CD4-positive, CD25-positive, alpha-beta regulatory T cell (primary cell): ENCODE results near the gene AP4B1. TPM values are rescaled to one million over a fixed set of nuclear protein-coding genes. Genes with fewer than 3 reads are reported as not detected.
"Not testable (repeated sequence)": the region's sequence is repeated elsewhere in the genome, so short reads cannot be mapped to it uniquely, and the experiment has no call there.

Source experiments
- ATAC-seq, 2 donors: fragments of 150-1000 bp; cut with Tn5 transposase; one replicate each; pipeline ENCODE4 v1.10.0; 2021; ENCODE audit warnings: low read depth in 2 of 2, moderate number of reproducible peaks in 2 of 2, moderate library complexity in 1 of 2
- DNase-seq, 3 donors: peaks; one replicate each; pipeline versions ENCODE4 v3.0.0 to v3.0.0-alpha.2; 2012 to 2022; ENCODE audit warnings: mixed read lengths in 1 of 3
- H3K27ac ChIP-seq: one replicate; pipeline ENCODE4 v1.7.0; 2013; ENCODE audit warnings: mild to moderate bottlenecking, low read length; ENCODE audit not compliant: insufficient read depth, poor library complexity, severe bottlenecking
- H3K27me3 ChIP-seq: one replicate; pipeline ENCODE4 v1.7.0; 2013; ENCODE audit warnings: low read length; ENCODE audit not compliant: control insufficient read depth, insufficient read depth
- H3K36me3 ChIP-seq: one replicate; pipeline ENCODE4 v1.7.0; 2013; ENCODE audit warnings: mild to moderate bottlenecking, low read length, moderate library complexity; ENCODE audit not compliant: control insufficient read depth, insufficient read depth
- H3K4me1 ChIP-seq: 2 replicates; pipeline ENCODE4 v1.7.0; 2013; ENCODE audit warnings: mild to moderate bottlenecking, low read length; ENCODE audit not compliant: insufficient read depth, control insufficient read depth, poor library complexity, severe bottlenecking
- H3K4me3 ChIP-seq: one replicate; pipeline ENCODE4 v1.7.0; 2013; ENCODE audit warnings: low read depth, mild to moderate bottlenecking, low read length, moderate library complexity
- H3K9me3 ChIP-seq, 2 experiments: 1 replicate in 1 of 2; 2 replicates in 1 of 2; pipeline ENCODE4 v1.7.0; 2013; ENCODE audit warnings: low read length in 2 of 2, mild to moderate bottlenecking in 1 of 2, moderate library complexity in 1 of 2; ENCODE audit not compliant: control insufficient read depth in 2 of 2
- H3K27ac Mint-ChIP-seq, 3 donors: one replicate each; pipeline ENCODE4 v1.8.0; 2020 to 2022; ENCODE audit warnings: mild to moderate bottlenecking in 3 of 3, mixed read lengths in 3 of 3, moderate library complexity in 2 of 3
- H3K27me3 Mint-ChIP-seq: one replicate; pipeline ENCODE4 v1.8.0; 2022; ENCODE audit warnings: mild to moderate bottlenecking, mixed read lengths
- H3K36me3 Mint-ChIP-seq: one replicate; pipeline ENCODE4 v1.8.0; 2020; ENCODE audit warnings: mixed read lengths
- H3K4me1 Mint-ChIP-seq, 4 donors: one replicate each; pipeline ENCODE4 v1.8.0; 2020 to 2022; ENCODE audit warnings: mixed read lengths in 4 of 4, mild to moderate bottlenecking in 1 of 4
- H3K4me3 Mint-ChIP-seq, 4 donors: one replicate each; pipeline ENCODE4 v1.8.0; 2020 to 2022; ENCODE audit warnings: mild to moderate bottlenecking in 4 of 4, mixed read lengths in 4 of 4, moderate library complexity in 3 of 4
- H3K9me3 Mint-ChIP-seq, 7 donors: one replicate each; pipeline ENCODE4 v1.8.0; 2020 to 2022; ENCODE audit warnings: mixed read lengths in 7 of 7, mild to moderate bottlenecking in 3 of 7, moderate library complexity in 2 of 7
- polyA plus RNA-seq, 4 donors: library from polyadenylated mRNA; unstranded; fragments of 300-500 nt; fragmentation: Illumina TruSeq; gene quantifications; one replicate each; pipeline ENCODE4 v1.2.3, GENCODE V29; 2021
- total RNA-seq: library from RNA; stranded (reverse); gene quantifications from one replicate; pipeline ENCODE4 v1.2.3, GENCODE V29; 2022

Gene AP4B1
- total and polyA plus RNA-seq, 5 donors from 2014 or later = 12.9 to 53.6 (median 15.9) TPM

DNA sequence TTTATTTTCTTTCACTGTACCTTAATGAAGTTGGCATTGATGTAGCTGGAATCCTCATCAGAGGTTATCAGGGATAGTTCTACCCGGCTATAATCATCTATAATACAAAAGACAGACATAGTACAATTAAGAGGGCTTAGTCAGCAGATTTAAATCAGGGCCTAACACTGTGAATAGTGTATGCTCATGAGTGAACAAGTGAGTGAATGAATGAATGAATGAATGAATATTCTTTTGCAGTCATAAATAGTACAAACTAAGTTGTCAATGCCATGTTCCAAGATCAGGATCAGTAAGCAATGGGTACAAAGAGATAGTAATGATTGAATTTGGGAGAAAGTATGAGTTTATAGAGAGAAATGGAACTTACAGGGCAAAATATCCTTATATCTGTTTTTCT, 45.6 kb downstream of the AP4B1 start:
- no peak for ATAC-seq
- H3K4me1 Mint-ChIP-seq = peaks cover 37 to 42% (median 38%) of the 10 kb centered on the region in 4 donors
- H3K27ac ChIP-seq = no peak overlapping the region
- H3K36me3 Mint-ChIP-seq = peaks cover 45% of the 10 kb centered on the region
- no peaks in the 10 kb centered on the region for H3K27me3 Mint-ChIP-seq
- H3K36me3 ChIP-seq = peaks cover 51% of the 10 kb centered on the region
- H3K27me3 ChIP-seq = no peaks in the 10 kb centered on the region
- no peak for DNase-seq
- H3K4me1 ChIP-seq = peaks cover 23% of the 10 kb centered on the region
- peak overlapping the region; percentile 17 to 79 (median 50) for H3K27ac Mint-ChIP-seq
- H3K4me3 ChIP-seq = no peak overlapping the region
- no peaks in the 10 kb centered on the region for H3K9me3 ChIP-seq
- H3K9me3 Mint-ChIP-seq = no peaks in the 10 kb centered on the region
- no peak overlapping the region for H3K4me3 Mint-ChIP-seq

DNA sequence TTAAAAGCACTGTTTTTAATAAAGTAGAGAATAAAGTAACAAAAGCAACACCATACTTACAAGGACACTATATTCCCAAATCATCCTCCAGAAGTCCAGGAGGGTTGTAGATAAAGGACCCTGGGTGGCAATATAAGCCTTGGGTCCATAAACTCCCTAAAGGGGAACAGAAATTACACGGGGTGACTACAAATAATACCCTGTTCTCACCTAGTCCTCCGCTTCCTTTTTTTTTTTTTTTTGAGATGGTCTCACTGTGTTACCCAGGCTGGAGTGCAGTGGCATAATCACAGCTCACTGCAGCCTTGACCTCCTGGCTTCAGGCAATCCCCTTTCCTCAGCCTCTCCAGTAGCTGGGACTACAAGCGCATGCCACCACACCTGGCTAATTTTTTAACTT, 46.2 kb downstream of the AP4B1 start:
- H3K27ac ChIP-seq = no peak overlapping the region
- no peak overlapping the region for H3K4me3 ChIP-seq
- ATAC-seq = no peak
- Mint-ChIP-seq H3K36me3 (peaks cover 45% of the 10 kb centered on the region), H3K4me3 (no peak overlapping the region), H3K27ac (peak overlapping the region in 2 of 3 donors; percentile 50 to 79), H3K4me1 (peaks cover 35 to 38% (median 36%) of the 10 kb centered on the region in 4 donors), H3K27me3 (no peaks in the 10 kb centered on the region), H3K9me3 (no peaks in the 10 kb centered on the region)
- H3K9me3 ChIP-seq = no peaks in the 10 kb centered on the region
- peaks cover 21% of the 10 kb centered on the region for H3K4me1 ChIP-seq
- no peak for DNase-seq
- peaks cover 49% of the 10 kb centered on the region for H3K36me3 ChIP-seq
- no peaks in the 10 kb centered on the region for H3K27me3 ChIP-seq

DNA sequence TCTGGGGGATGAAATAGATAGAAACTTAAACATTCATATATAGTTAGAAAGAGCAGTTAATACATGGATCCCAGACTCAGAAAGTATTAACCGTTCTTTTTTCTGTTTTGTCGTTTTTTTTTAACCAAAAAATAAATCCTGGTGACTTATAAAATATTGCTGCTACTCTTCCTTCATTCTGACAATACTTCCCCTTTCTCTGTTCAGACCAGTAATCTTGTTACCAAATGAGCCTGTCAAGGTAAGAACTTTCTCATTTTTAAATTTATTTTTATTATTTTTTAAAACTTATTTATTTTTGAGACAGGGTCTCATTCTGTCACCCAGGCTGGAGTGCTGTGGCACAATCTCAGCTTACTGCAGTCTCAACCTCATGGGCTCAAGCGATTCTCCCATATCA, 46.8 kb downstream of the AP4B1 start:
- Mint-ChIP-seq H3K4me3 (no peak overlapping the region), H3K36me3 (peaks cover 41% of the 10 kb centered on the region), H3K4me1 (peaks cover 30 to 33% (median 32%) of the 10 kb centered on the region in 4 donors), H3K27me3 (no peaks in the 10 kb centered on the region), H3K27ac (peak overlapping the region in 1 of 3 donors; percentile 23), H3K9me3 (no peaks in the 10 kb centered on the region)
- Histone ChIP-seq H3K9me3 (no peaks in the 10 kb centered on the region), H3K27me3 (no peaks in the 10 kb centered on the region), H3K27ac (peak overlapping the region; percentile 21), H3K36me3 (peaks cover 46% of the 10 kb centered on the region), H3K4me3 (no peak overlapping the region), H3K4me1 (peaks cover 21% of the 10 kb centered on the region)
- no peak for ATAC-seq
- no peak for DNase-seq

DNA sequence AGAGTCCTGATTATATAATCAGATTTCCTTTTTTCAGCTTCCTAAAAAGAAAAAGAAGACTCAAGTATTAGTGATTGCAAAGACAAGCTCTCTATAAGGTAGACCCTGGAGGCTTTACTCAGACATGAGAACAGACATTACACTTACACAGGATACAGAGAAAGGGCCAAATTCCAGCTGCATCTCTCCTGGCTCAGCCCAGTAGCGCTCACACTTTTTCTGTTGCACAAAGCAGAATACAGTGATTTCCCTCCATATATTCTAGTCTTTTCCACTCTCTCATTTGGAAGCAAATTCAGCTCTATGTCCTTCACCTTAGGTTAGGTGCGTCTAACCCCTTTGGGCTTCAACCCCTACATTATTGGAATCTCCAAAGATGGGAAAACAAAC, 48.2 kb downstream of the AP4B1 start:
- peaks cover 32% of the 10 kb centered on the region for H3K36me3 Mint-ChIP-seq
- Histone ChIP-seq H3K9me3 (no peaks in the 10 kb centered on the region), H3K4me3 (no peak overlapping the region), H3K36me3 (peaks cover 52% of the 10 kb centered on the region), H3K27ac (no peak overlapping the region), H3K27me3 (no peaks in the 10 kb centered on the region), H3K4me1 (peaks cover 21% of the 10 kb centered on the region)
- no peaks in the 10 kb centered on the region for H3K27me3 Mint-ChIP-seq
- H3K9me3 Mint-ChIP-seq = no peaks in the 10 kb centered on the region
- H3K4me1 Mint-ChIP-seq = peaks cover 21 to 31% (median 28%) of the 10 kb centered on the region in 4 donors
- ATAC-seq (no peak), DNase-seq (no peak)
- H3K27ac Mint-ChIP-seq = no peak overlapping the region
- no peak overlapping the region for H3K4me3 Mint-ChIP-seq

DNA sequence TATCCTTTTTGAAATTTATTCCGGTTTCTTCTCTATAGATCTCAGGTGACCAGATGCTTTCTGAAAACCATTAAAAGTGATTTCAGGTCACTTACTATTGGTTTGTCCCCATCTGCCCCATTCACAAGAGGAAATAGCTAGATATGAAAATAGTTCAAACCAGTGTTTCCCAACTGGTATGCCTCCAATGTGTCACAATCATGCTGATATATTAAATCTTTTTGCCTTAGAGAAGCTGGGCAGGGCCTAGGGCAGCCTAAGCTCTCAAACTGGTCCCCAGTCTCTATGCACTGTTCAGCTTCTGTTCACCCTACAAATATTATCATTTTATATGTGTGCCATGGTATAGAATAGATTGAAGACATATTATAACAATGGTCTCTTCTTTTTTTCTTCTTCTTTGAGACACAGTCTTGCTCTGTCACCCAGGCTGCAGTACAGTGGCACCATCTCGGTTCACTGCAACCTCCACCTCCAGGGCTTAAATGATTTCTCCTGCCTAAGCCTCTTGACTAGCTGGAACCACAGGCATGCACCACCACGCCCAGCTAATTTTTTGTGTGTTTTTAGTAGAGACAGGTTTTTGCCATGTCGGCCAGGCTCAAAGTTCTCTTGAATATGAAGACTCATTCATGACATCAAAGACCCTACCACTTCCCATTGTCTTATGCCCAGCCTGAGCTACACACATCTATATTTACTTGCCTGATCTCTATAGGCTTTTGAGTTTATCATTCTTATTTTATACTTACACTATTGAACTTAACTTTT, 48.8 kb downstream of the AP4B1 start:
- no peak overlapping the region for H3K27ac ChIP-seq

DNA sequence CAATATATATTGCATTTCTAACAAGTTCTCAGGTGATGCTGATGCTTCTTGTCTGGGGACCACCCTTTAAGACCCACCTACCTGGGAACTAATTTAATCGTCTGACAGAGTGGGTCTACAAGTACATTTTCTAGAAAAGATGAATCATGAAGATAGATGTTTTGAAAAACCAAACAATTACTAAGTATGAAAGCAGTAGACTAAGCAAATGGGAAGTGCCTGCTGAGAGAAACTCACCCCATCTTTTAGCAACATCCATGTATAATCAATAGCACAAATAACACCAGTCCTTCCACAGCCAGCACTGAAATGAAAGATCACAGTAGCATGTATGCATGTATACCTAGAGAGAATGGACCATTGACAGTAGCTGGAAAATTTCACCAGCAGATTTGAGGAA, 50.4 kb downstream of the AP4B1 start:
- H3K27ac Mint-ChIP-seq = peak overlapping the region in 1 of 3 donors; percentile 64
- Histone ChIP-seq H3K36me3 (peaks cover 54% of the 10 kb centered on the region), H3K27me3 (no peaks in the 10 kb centered on the region), H3K27ac (no peak overlapping the region), H3K4me1 (peaks cover 7% of the 10 kb centered on the region), H3K9me3 (no peaks in the 10 kb centered on the region), H3K4me3 (no peak overlapping the region)
- no peaks in the 10 kb centered on the region for H3K9me3 Mint-ChIP-seq
- no peak for DNase-seq
- peaks cover 17 to 27% (median 20%) of the 10 kb centered on the region in 4 donors for H3K4me1 Mint-ChIP-seq
- no peak for ATAC-seq
- no peak overlapping the region for H3K4me3 Mint-ChIP-seq
- H3K36me3 Mint-ChIP-seq = peaks cover 40% of the 10 kb centered on the region
- no peaks in the 10 kb centered on the region for H3K27me3 Mint-ChIP-seq

More for the DNA sequence above, 48.8 kb downstream of the AP4B1 start:
- H3K27me3 Mint-ChIP-seq = no peaks in the 10 kb centered on the region
- Histone ChIP-seq H3K27me3 (no peaks in the 10 kb centered on the region), H3K4me3 (no peak overlapping the region), H3K4me1 (peaks cover 17% of the 10 kb centered on the region), H3K36me3 (peaks cover 53% of the 10 kb centered on the region), H3K9me3 (no peaks in the 10 kb centered on the region)
- H3K4me1 Mint-ChIP-seq = peaks cover 20 to 30% (median 25%) of the 10 kb centered on the region in 4 donors
- H3K4me3 Mint-ChIP-seq = no peak overlapping the region
- H3K9me3 Mint-ChIP-seq = no peaks in the 10 kb centered on the region
- DNase-seq (no peak), ATAC-seq (no peak)
- H3K27ac Mint-ChIP-seq = peak overlapping the region in 1 of 3 donors; percentile 59
- peaks cover 35% of the 10 kb centered on the region for H3K36me3 Mint-ChIP-seq

DNA sequence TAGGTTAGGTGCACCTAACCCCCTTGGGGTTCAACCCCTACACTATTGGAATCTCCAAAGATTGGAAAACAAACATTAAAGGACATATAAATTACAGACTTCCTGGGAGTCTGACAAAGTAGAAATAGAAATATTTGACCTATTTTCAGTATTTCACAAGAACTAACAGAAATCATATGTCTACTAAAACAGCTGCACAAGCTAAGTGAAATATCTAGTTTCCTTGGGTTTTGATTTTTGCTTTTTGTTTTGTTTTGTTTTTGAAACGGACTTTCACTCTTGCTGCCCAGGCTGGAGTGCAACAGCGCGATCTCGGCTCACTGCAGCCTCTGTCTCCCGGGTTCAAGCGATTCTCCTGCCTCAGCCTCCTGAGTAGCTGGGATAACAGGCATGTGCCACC, 51.9 kb downstream of the AP4B1 start:
- H3K4me1 ChIP-seq, ATAC-seq, H3K27me3 ChIP-seq, H3K4me3 Mint-ChIP-seq, H3K9me3 ChIP-seq, DNase-seq, H3K9me3 Mint-ChIP-seq, H3K4me3 ChIP-seq, H3K27me3 Mint-ChIP-seq, H3K27ac ChIP-seq: not testable (repeated sequence)
- peaks cover 49% of the 10 kb centered on the region for H3K36me3 ChIP-seq
- H3K36me3 Mint-ChIP-seq = peaks cover 40% of the 10 kb centered on the region
- H3K4me1 Mint-ChIP-seq = peaks cover 16 to 22% (median 19%) of the 10 kb centered on the region in 4 donors
- peak overlapping the region in 2 of 3 donors; percentile 26 to 37 for H3K27ac Mint-ChIP-seq
